Inferior parietal cortex (tissue), 1 donor: ENCODE data around the gene IBTK.
"Not testable (repeated sequence)": the region's sequence is repeated elsewhere in the genome, so short reads cannot be mapped to it uniquely, and the experiment has no call there.

ENCODE experiments used
- DNase-seq: peaks from one replicate; pipeline ENCODE4 v3.0.0-alpha.2; 2016; ENCODE audit errors: extremely low spot score

IBTK gene

DNA sequence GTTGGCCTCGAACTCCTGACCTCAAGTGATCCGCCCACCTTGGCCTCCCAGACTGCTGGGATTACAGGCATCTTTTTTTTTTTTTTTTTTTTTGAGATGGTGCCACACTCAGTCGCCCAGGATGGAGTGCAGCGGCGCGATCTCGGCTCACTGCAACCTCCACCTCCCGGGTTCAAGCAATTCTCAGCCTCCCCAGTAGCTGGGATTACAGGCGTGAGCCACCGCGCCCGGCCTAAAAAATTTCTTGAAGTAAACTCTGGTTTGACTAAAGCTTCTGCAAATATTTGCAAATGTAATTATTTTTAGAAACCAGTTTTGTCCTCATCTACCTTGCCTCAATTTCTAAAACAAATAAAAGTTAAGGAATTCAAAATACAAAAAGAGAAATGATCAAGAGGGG, 1.2 kb downstream of the IBTK start:
- no peak for DNase-seq

- DNase-seq, result no peak
Measured at GRCh38 chr6:82245376-82245775, 2.2 kb downstream of the IBTK start.

- DNase-seq, result peak; percentile 36
Measured at GRCh38 chr6:82243884-82244283, 3.7 kb downstream of the IBTK start.

GRCh38 chr6:82240186-82240585, 7.4 kb downstream of the IBTK start:
- DNase-seq, result no peak

DNA sequence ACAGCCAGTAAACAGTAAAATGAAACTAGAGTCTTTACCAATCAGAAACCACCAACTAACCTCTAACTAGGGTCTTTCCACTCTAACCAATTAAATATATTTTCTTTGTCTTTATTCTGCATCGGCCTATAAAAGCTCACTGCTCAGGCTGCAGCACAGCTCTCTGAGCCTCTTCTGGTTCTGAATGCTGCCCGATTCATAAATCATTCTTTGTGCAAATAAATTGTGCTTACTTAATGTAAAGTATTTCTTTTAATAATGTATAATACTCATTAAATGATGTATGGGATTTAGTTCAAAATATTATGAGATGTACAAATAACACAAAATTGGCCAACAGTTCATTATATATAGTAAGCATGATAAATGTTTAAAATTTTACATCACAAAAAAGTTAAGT, 7.9 kb downstream of the IBTK start:
- no peak for DNase-seq

DNA sequence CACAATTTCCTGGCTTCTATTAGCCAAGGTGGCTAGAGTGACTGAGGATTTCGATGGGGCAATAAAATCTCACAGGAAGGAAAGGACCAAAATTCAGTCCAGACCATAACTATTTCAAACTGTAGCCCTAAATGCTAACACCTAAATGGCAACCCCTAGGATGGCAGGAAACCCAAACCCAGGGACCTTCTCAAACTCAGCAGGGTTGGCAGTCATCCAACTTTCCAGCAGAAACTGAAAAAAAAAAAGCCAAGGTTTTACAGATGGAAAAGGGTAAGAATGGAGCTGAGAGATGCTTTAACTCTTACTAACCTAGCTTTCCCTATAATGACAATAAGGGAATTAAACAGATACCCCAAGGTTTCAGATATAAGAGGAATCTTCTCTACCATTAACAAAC, 10.5 kb downstream of the IBTK start:
- DNase-seq, result no peak

DNA sequence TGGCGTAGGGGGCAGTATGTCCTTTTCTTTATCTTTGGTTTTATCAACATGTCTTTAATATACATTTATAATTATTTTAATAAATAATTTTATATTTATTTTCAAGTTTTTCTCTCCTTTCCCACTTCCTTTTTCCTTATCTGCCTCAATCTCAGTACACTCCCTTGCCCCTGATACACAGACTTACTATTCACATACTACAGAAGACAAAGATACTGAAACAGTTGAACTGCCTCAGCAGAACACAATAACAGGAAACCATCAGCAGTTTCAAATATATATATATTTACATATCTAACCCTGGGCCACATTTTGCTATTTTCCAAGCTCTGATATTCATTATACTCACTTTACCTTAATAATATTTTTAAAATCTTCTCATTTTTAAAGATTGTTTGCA, 19.8 kb downstream of the IBTK start:
- DNase-seq, result no peak

DNA sequence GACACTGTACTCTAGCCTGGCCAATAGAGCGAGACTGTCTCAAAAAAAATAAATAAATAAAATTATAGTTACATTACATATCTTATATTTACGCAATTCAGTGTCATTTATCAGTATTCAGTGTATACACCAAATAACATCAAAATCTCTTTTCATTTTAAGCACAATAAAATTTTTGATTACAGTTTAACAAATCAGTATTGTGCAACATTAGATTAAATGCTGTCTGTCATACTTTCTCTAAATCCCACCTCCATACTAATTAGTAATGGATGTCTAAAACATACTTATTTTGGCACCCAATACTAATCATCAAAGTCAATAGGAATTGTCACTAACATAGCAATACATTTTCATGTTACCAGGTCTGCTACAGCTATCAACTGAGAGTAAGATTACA, 27.4 kb downstream of the IBTK start:
- no peak for DNase-seq

- no peak for DNase-seq
Measured at GRCh38 chr6:82217018-82217586, 30.4 kb downstream of the IBTK start.

- DNase-seq, result no peak
Measured at GRCh38 chr6:82216549-82216948, 31.0 kb downstream of the IBTK start.

DNA sequence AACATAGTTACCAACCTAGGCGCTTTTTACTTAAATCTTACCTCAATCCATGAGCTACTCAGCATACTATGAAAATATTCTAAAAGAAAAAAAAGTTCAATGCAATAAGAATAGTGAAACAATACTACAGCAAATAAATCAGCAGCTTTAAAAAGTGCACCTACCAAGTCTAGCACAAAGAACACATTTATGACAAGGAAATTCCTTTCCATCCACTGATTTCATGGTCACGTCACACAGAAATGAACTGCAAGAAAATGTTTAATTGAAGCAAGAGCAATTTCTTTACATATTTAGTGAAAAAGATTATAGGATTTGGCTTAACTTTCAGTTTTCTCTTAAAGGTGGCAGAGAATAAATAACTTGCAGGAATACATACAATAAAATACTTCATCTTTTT, 36.2 kb downstream of the IBTK start:
- no peak for DNase-seq

GRCh38 chr6:82208913-82209312, 38.6 kb downstream of the IBTK start:
- DNase-seq, result no peak

DNA sequence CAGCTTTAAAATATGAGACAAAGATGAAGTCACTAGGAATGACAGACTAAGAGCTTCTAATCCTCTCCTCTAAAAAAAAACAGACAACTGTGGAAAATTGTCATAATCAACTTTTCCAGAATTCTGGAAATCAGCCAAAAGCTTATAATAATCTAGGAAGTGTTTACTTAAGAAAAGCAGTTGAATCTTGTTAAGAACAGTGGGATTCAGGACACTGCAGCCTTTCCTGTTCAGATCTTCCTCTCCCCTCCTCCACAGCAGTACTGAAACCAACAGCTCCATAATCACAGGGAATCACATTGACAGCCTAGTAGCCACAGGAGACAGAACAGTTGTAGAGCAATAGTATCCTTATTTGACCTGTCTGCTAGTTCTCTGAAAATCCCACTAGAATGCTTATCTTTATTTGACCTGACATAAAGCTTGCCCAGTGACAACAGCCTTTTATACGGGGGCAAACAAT, 41.6 kb downstream of the IBTK start:
- no peak for DNase-seq

GRCh38 chr6:82204020-82204419, 43.5 kb downstream of the IBTK start:
- no peak for DNase-seq

DNA sequence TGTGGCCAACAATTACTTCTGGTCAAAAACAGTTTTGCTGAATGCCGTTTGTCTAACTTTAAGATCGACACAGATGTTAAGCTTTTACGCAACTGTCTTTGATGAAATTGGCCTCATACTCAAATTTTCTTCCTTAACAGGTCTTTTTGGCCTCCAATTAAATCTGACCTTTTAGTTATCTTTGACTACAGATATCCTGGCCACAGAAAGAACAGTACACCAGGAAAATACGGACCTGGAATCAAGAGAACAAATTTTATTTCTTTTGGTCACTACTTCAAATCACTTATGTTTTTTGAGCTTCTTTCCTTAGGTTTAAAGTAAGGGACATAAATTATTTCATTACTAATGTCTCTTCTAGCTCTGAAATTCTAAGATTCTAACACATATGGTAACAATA, 49.8 kb downstream of the IBTK start:
- DNase-seq, result no peak

GRCh38 chr6:82197245-82197644, 50.3 kb downstream of the IBTK start:
- DNase-seq, result not testable (repeated sequence)

GRCh38 chr6:82196161-82196560, 51.4 kb downstream of the IBTK start:
- no peak for DNase-seq

DNA sequence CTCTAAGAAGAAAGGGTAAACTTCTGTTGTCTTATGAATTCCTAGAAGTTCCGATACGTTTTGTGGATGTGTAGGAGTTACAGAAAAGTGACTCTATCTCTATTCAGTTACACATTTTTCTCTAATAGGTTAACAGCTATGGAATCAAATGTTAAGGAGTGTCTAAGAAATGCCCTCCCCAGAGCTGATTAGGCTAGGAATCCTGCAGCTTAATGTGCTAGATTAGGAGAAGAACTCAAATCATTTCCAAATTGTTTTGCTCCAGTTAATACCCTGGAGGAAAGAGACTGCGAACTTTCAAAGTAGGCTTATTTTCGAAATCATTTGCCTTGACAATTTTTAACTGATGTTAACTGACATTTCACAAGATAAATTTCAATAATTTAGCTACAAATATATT, 51.9 kb downstream of the IBTK start:
- DNase-seq, result no peak

- no peak for DNase-seq
Measured at GRCh38 chr6:82185948-82186535, 61.5 kb downstream of the IBTK start.

DNA sequence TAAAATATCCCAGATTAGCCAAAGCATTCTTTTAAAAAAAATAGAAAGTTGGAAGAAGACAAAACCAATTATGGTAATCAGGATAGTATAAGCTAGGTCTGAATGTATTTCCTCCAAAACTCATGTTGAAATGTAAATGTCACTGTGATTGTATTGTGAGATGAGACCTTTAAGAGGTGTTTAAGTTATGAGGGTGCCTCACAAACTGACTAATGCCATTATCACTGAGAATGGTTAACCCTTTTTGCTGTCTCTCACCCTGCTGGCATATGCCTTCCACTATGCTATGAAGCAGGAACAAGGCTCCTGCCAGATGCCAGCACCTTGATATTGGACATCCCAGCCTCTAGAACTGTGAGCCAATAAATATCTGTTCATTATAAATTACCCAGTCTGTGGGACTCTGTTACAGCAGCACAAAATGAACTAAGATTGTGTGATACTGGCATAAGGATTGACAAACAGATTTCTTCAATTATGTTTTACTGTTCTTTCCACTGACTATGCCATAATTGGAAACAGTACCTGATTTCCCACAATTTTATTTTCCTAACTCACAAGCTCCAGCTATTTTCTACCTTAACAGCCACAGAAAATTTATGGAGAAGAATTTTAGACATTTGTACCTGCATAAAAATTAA, 63.8 kb downstream of the IBTK start:
- DNase-seq, result no peak

DNA sequence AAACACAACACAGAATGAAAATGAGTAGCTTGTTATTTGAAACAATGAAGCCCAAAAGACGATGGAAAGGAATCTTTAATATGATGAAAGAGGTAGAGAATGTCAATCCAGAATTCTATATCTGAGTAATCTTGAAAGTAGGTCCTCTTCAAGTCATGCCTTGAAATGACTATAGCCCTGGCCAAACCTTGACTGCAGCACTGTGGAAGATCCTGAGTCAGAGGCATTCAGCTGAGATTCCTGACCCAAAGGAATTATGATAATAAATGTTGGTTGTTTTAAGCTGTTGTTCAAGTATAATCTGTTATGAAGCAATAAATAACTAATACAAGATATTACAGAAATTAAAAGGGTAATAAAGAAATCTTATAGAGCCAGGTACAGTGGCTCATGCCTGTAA, 64.8 kb downstream of the IBTK start:
- DNase-seq, result no peak

GRCh38 chr6:82179415-82179814, 68.1 kb downstream of the IBTK start:
- no peak for DNase-seq

DNA sequence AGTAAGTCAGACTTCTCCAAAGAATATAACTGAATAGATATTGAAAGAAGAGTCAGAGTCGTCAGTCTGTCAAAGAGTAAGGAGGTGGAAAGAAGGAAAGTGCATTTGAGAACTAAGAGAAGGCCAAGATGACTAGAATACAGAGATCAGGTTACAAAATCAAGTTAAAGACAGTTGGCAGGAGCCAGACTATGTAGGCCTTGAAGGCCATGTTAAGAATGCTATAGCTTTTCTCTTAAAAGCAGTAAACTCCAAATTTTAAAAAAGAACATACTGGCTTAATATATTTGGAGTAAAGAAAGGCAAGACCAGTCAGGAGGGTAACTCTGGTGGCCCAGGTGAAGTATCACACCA, 68.8 kb downstream of the IBTK start:
- DNase-seq, result no peak
